HG03342 (cell line): ENCODE measurements around the gene PTEN.
"Not testable (repeated sequence)": the region's sequence is repeated elsewhere in the genome, so short reads cannot be mapped to it uniquely, and the experiment has no call there.

Source experiments
- ATAC-seq: cut with Tn5 transposase; IDR thresholded peaks from one replicate; pipeline ENCODE4 v1.9.1; 2021; ENCODE audit warnings: mild to moderate bottlenecking, moderate library complexity; ENCODE audit not compliant: unreplicated experiment

The PTEN gene

GRCh38 chr10:87863053-87863943 is at the start of gene PTEN, which contains the start of gene KLLN:
Gene PTEN (plus strand): TSS chr10:87863625. CDS start chr10:87864470, 845 bp downstream.
Gene KLLN (minus strand): TSS chr10:87863533. CDS start chr10:87862487, 1,046 bp downstream.
- peak; percentile 34 for ATAC-seq

DNA sequence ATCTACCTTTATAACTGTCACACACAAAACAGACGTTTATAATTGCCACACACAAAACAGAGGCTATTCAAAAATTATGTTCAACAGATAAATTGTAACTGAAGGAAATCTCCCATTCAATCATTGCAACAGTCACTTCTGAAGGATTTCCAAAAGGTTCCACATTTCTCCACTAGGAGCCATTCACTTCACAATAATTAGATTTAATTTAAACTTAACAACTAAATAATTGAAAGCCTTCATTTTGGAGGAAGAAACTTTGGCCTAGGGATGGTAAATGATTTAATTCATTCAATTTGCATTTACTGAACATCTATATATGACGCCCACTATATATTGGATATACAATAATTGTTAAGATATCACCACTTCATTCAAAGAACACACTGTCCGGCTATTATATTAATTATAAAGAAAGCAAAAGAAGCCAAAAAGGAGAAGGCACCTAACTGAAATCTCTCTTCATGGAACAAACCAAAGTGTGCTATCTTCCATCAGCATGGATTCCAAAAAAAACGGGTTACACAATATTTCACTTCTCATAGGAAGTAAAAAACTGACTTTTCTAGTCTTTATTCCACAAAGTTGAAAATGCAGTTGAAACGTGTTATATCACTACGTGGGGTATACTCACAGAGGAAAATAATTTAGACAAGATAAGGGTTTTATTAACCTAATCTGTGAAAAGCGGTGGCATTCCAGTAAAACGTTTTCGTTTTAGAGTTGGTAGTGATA is 47.1 kb upstream of the PTEN start:
- ATAC-seq: no peak

DNA sequence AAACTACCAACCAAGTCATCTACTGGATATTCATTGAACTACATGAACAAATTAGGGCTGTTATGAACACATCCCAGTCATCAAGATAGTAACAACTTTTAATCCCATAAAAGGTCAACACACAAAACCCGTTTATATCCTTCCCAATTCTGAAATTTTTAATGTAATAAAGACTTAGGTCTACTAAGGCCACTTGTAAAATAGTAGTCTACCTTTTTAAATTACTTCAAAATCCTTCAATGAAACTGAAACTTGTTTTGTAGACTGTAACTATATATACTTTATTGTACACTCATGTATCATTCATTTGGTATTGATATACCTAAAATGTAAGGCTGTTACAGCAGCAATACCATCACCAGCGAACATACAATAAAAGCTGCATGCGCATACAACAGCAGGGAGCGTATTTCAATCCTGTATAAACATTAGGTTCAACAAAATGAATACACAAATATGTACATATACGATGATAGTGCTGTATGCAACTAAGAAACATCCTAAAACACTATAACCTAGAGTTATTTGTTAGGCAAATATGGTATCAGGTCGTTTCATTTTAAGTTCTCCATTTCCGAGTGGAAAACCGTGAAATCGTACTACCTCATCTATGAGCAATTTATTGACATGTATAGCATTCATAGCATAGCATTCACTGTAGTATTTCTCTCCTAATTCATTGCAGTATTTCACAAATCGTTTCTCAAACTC is 46.4 kb upstream of the PTEN start:
- no peak for ATAC-seq

GRCh38 chr10:87817609-87818504 is 45.6 kb upstream of the PTEN start, which contains the start of gene ATAD1:
Gene ATAD1 (minus strand): TSS chr10:87818226. CDS start chr10:87814599, 3,627 bp downstream.
- ATAC-seq: peak; percentile 67

DNA sequence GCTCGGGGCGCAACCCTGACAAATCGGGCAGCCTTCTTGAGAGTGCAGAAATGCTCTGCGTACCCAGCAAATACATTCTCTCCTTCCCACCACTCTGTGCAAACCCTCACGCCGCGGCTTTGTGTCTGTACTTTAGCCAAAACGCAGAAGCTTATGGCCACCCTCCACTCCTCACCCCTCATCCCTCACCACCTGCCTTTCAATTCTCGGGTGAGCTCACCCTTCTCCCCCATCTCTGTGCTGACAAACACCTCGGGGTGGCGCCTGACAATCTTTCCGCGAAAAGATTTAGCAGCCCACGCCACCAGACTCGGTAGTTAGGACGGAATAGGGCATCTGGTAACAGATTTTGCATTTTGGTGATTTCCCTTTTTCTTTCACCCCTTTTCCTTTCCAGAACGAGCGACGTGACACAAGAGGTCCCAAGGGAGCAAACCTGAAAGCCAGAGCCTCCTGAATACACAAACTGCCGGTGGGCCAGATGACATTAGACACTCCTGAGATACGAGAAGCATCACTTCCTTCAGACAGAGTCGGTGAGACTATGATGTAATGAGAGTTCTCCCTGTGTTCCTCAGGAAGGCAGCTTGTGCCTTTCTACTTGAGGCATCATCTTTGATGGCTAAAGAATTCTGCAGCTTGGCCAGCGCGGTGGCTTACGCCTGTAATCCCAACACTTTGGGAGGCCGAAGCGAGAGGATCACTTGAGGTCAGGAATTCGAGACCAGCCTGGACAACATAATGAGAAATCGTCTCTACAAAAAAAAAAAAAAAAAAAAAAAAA is 44.7 kb upstream of the PTEN start:
- peak; percentile 47 for ATAC-seq

GRCh38 chr10:87819289-87819585 is 44.2 kb upstream of the PTEN start:
- no peak for ATAC-seq

DNA sequence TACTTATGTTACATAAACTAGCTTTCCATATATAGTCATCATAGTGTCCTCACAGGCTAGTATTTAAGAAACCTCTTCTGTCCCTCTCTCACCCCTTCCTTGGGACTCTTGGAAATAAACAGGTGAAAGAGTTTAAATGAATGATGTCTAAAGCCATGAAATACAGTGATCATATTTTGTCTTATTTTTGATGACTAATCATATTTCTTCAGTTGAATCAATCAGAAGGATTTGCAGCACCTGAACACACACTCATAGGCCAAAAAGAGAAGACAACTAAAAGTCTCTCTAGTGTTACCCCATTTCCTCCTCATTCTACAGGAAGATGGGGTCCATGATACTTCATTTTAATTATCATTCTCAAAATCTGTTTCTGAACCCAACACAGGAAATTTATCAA is 36.8 kb upstream of the PTEN start:
- no peak for ATAC-seq

DNA sequence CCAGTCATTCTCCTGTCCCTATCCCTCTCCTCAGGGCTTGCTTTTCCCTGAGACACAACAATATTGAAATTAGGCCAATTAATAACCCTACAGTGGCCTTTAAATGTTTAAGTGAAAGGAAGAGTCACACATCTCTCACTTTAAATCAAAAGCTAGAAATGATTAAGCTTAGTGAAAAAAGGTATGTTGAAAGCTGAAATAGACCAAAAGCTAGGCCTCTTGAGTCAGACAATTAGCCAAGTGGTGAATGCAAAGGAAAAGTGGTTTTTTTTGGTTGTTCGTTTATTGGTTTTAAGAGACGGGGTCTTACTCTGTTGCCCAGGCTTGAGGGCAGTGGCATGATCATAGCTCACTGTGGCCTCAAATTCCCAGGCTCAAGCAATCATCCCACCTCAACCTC is 35.7 kb upstream of the PTEN start:
- ATAC-seq: no peak

- ATAC-seq: not testable (repeated sequence)
Measured at GRCh38 chr10:87829051-87829450, 34.4 kb upstream of the PTEN start.

DNA sequence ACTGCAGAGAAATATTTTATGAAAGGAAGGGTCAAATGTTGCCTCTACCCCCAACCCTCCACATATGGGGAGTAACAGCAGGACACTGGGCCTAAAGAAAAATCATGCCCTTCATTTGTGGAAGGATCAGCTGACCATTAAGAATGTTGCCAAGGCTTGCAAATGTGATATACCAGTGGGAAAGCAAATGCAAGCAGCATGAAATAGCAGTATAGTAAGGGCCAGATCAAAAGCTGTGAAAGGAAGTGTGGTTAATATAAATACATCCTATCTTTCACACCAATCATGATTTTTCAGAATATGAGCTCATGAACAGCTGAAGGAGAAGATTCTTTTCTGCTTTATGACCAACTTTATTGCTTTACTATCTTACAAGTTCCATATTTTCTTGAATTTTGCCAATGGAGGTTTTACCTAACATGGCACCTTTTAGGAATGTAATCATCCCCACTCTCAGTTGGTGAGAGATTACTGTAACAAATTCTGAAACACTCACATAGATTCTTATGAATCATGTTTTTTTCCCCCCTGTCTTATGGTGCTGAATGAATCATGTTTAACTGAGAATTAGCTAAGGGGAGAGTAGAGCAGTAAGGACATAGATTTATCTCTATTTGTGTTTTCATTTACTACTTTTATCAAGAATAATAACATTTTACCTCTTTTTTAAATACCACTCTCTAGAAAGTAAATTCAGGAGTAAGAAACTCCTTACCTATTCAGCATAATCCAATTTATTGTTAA is 33.3 kb upstream of the PTEN start:
- ATAC-seq: no peak

DNA sequence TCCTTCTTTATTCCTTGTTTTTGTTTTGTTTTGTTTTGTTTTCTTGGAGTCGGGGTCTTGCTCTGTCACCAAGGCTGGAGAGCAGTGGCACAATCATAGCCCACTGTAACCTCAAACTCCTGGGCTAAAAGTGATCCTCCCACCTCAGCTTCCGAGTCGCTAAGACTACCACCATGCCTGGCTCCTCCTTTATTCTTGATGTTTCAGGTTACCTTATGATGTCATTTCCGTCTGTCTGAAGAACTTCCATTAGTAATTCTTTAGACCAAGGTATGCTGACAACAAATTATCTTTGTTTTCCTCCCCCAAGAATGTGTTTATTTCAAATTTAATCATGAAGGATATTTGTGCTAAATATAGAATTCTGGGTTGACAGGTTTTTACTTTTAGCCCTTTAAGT is 27.3 kb upstream of the PTEN start:
- no peak for ATAC-seq

DNA sequence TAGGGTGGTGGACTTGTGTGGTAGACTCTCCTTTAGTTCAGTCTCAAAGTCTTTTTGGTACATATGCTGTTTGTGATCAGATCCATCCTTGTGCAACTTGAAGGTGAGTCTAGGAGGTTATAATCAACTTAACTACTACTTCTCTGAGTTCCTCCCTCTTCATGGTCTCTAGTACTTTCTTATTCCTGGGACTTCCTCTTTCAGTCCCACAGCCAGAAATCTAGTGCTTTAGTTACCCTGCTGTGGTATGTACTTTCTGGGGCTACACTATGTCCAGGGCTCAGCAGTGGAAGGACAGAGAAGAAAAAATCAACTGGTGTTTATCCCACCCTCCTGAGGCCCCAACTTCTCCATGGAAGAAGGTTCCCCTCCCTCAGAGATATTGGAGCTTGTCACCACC is 26.0 kb upstream of the PTEN start:
- ATAC-seq: no peak

DNA sequence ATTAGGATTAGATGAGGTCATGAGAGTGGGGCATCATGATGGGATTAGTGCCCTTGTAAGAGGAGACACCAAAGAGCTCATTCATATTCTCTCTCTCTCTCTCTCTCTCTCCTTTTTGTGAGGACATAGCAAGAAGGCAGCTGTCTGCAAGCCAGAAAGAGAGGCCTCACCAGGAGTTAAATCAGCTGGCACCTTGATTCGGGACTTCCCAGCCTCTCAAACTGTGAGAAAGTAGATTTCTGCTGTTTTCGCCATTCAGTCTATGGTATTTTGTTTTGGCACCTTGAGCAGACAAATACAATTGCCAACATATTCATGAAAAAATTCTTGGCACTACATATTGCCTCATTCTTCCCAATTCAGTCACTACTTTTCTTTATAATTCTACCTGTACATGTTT is 24.8 kb upstream of the PTEN start:
- ATAC-seq: no peak

- ATAC-seq: no peak
Measured at GRCh38 chr10:87841186-87841585, 22.2 kb upstream of the PTEN start.

DNA sequence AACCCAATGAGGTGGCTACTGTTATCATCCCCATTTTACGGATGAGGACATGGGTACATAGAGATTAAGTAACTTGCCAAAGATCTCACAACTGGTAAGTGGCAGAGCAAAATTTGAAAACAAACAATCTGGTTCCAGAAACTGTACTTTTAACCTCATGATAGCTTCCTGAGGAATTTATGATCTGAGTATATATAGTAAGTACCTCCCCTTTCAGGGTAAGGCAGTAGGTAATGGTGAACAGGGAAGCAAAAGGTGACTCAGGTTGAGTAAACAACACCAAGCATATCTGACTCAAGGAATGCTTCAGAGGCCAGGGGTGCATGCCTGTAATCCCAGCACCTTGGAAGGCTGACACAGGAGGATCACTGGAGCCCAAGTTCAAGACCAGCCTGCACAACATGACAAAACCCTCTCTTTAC is 21.2 kb upstream of the PTEN start:
- no peak for ATAC-seq

DNA sequence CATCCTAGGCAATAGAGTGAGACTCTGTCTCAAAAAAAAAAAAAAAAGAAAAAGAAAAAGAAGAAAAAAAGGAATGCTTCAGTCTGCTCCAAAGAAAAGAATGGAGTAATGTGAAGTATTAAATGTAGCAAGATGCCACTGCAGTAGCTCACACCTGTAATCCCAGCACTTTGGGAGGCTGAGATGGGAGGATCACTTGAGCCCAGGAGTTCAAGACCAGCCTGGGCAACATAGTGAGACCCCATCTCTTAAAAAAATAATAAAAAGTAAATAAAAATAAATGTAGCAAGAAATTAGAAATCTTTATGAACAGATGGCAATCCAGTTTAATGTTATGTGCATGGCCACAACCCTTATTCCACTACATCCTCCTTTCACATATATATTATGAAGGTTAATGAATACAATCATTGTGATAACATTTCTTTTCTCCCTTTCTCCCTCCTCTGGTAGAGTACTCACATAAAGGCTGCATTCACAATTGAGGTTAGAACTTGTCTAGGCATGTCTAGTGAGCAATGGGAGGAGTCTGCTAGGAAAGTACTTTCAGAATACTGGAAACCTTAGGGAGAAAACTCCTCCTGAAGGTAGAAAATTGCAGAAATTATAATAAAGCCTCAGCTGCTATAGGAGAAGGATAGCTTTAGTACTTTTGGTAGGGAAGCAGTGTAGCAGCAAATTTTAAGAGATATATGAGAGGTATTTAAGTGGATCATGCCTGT is 20.5 kb upstream of the PTEN start:
- ATAC-seq: no peak

- ATAC-seq: no peak
Measured at GRCh38 chr10:87843714-87844113, 19.7 kb upstream of the PTEN start.
